HG02852 (cell line): ENCODE measurements around the gene UCMA.
"Not testable (repeated sequence)": the region's sequence is repeated elsewhere in the genome, so short reads cannot be mapped to it uniquely, and the experiment has no call there.

Experiments
- ATAC-seq: cut with Tn5 transposase; IDR thresholded peaks from one replicate; pipeline ENCODE4 v1.9.1; 2021; ENCODE audit warnings: mild to moderate bottlenecking, moderate library complexity; ENCODE audit not compliant: unreplicated experiment

UCMA gene

GRCh38 chr10:13234172-13234571 lies at the start of gene UCMA:
TSS of gene UCMA (minus strand) at chr10:13234374. CDS start at chr10:13234258, 116 bp downstream.
- no peak for ATAC-seq

GRCh38 chr10:13282348-13282747 lies 48.2 kb upstream of the UCMA start:
- ATAC-seq, result not testable (repeated sequence)

- ATAC-seq, result no peak
These were observed 42.7 kb upstream of the UCMA start for GRCh38 chr10:13276749-13277365.

- ATAC-seq, result not testable (repeated sequence)
These were observed 42.0 kb upstream of the UCMA start for GRCh38 chr10:13276146-13276545.

GRCh38 chr10:13272164-13272571 lies 38.0 kb upstream of the UCMA start:
- ATAC-seq, result no peak

GRCh38 chr10:13271552-13272163 lies 37.5 kb upstream of the UCMA start:
- ATAC-seq, result no peak

- no peak for ATAC-seq
These were observed 36.8 kb upstream of the UCMA start for GRCh38 chr10:13270877-13271551.

- no peak for ATAC-seq
These were observed 34.7 kb upstream of the UCMA start for GRCh38 chr10:13268841-13269240.

- no peak for ATAC-seq
These were observed 34.1 kb upstream of the UCMA start for GRCh38 chr10:13268310-13268709.

- no peak for ATAC-seq
These were observed 29.4 kb upstream of the UCMA start for GRCh38 chr10:13263591-13263990.

GRCh38 chr10:13262433-13262832 lies 28.3 kb upstream of the UCMA start:
- ATAC-seq, result no peak

GRCh38 chr10:13257621-13258140 lies 23.5 kb upstream of the UCMA start:
- ATAC-seq, result no peak

- no peak for ATAC-seq
These were observed 22.5 kb upstream of the UCMA start for GRCh38 chr10:13256627-13257026.

GRCh38 chr10:13253726-13254125 lies 19.6 kb upstream of the UCMA start:
- ATAC-seq, result no peak

- no peak for ATAC-seq
These were observed 13.6 kb upstream of the UCMA start for GRCh38 chr10:13247784-13248183.

- no peak for ATAC-seq
These were observed 13.1 kb upstream of the UCMA start for GRCh38 chr10:13247246-13247645.

GRCh38 chr10:13242260-13242659 lies 8.1 kb upstream of the UCMA start:
- ATAC-seq, result not testable (repeated sequence)

- no peak for ATAC-seq
These were observed 7.4 kb upstream of the UCMA start for GRCh38 chr10:13241613-13242012.

- ATAC-seq, result no peak
These were observed 5.7 kb upstream of the UCMA start for GRCh38 chr10:13239923-13240322.

- ATAC-seq, result no peak
These were observed 4.3 kb upstream of the UCMA start for GRCh38 chr10:13238271-13239077.

GRCh38 chr10:13236638-13237037 lies 2.5 kb upstream of the UCMA start:
- ATAC-seq, result no peak
